GM04503 (cell line): Measurements from ENCODE around the gene YEATS4.

Experiments
- DNase-seq: peaks from one replicate; pipeline ENCODE4 v3.0.0-alpha.2; 2012; ENCODE audit warnings: low read depth

The YEATS4 gene

DNA sequence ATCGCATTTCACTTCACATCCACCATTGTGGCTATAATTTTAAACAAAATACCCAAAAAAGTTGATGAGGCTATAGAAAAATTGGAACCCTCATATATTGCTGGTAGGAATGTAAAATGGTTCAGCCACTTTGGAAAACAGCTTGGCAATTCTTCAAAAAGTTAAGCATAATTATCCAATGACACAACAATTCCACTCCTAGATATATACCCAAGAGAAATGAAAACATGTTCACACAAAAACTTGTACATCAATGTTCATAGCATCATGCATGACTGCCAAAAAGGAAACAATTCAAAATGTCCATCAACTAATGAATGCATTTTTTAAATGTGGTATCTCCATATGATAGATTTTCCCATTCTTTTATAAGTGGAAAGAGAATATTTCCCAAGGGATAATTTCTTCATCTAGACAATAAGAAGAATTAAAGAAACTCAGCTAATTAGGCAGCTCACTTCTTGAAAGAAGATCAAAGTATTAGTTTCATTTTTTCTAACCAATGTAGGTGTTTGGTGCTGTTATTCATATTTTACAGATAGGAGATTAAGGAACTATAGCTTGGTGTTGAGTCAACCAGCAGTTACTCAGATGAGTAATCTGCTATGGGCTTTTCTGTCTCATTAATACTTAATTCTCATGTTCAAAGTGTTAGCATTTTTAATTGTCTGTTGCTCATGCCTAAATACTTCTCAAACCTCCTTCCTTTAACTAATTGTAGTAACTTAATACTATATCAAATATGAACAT, 32.8 kb downstream of the YEATS4 start:
- DNase-seq, result no peak

DNA sequence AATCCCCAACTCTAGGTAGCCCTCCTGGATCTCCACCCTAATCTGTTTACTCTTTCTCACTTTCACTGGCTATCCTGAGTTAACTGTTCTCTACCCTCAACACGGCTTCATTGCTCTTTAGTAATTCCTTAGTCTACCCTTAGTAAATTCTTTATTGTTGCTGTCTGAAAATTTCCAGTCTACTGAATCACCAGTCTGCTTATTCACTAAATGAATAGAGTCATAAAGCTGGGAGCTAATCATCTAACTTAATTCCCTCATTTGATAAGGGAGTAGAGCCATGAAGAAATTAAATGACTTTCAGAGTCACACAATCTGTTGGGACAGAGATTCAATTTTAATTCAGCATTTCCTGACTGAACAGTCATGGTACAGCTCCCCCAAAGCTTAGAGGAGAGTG, 36.5 kb downstream of the YEATS4 start:
- DNase-seq, result no peak

DNA sequence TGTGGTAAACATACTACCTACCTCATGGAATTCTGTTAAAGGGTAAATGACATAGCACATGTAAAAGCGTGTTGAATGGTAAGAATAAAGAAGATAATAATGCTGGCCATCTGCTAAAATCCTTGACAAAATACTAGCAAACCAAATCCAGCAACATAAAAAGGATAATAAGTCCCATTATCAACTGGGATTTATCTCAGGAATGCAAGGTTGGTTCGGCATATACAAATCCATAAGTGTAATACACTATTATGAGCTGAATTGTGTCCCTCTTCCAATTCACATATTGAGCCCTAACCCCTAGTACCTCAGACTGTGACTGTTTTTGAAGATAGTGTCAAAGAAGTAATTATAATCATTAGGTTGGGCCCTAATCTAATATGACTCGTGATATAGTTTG, 37.4 kb downstream of the YEATS4 start:
- no peak for DNase-seq

DNA sequence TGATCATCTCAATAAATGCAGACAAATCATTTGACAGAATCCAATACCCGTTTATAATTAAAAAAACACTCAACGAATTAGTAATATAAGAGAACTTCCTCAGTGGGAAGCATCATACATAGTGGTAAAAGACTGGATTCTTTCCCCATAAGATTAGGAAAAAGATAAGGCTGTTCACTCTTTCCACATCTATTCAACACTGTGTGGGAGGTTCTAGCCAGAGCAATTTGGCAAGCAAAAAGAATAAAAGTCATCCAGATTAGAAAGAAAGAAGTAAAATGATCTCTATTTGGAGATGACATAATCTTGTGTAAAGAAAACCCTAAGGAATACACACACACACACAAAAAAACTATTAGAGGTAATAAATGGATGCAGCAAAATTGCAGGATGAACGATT, 38.4 kb downstream of the YEATS4 start:
- DNase-seq, result no peak

DNA sequence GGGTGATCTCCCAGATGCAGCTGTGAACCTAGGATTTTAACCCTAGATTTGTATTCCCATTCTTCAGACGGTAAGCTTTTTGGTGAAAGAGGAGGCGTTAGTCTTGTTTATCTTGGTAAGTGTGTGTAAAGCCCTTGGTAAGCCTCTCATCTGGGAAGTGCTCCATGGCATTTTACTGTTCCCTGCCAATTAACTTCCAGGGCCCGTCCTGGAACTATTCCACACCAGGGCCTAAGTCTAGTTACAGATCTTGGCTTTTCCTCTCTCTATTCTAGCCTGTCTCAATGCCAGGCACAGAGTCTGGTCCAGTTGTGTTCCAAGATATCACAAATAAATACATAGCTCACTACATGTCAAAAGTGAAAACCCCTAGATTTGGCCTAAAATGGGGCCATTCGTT, 42.4 kb downstream of the YEATS4 start:
- no peak for DNase-seq

DNA sequence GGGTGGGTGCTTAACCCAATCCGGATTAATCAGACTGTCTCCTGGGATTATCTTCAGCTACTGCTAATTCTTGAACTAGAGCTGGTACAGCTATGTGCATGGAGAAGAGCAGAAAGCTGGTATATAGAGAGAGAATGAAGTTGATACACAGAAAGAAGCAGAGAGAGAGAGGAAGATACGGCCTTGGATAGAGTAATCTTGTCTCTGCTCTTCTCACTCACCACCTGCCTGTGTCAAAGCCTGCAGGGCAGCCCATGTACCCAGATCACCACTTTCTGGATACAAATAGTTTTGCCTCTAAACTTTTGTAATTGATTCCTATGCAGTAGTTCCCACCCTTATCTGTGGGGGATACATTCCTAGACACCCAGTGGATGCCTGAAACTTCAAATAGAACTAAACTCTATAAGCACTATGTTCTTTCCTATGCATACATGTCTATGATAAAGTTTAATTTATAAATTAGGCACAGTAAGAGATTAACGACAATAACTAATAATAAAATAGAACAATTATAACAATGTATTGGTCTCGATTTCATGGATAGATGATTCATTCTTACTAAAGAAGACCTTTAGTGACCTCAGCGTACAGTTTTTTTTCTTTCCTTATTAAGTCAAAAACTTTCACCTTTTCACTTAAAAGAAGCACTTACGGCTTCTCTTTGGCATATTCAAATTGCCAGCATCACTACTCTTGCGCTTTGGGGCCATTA, 45.5 kb downstream of the YEATS4 start:
- DNase-seq, result no peak

DNA sequence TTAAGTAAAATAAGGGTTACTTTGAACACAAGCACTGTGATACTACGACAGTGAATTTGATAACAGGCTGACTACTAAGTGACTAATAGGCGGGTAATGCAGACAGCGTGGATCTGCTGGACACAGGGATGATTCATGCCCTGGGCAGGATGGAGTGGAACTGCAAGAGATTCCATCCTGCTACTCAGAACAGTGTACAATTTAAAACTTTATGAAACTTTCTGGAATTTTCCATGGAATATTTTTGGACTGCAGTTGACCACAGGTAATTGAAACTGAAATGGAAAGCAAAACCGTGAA, 46.0 kb downstream of the YEATS4 start:
- DNase-seq, result peak; percentile 73

DNA sequence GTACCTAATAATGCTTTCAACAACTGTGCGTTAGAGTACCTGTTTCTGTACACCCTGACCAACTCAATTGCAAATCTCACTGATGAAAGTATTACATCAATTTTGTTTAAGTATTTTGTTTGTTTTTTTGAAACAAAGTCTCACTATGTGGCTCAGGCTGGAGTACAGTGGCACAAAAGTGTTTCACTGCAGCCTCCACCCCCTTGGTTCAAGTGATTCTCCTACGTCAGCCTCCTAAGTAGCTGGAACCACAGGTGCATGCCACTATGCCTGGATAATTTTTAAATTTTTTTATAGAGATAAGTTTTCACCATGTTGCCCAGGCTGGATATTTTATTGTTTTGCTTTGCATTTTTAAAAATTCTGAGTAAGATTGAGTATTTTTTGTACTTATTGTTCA, 46.7 kb downstream of the YEATS4 start:
- DNase-seq, result no peak

DNA sequence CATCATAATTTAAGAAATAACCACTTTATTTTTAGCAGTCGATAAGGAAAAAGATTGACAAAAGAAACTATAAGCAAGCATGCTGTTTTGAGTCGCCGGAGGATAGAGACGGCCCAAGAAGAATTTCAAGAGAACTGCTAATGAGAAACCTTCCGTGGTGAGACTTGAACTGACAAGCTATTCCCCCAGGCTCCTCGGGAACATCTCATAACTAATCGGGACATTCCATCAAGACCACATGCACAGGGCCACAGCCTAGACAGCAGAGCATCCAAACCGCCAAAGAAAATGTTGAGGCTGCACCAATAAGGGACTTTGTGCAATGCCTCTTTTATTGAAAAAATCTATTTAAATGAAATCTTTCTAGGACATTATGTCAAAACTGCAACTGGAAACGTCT, 51.0 kb downstream of the YEATS4 start:
- DNase-seq, result no peak

DNA sequence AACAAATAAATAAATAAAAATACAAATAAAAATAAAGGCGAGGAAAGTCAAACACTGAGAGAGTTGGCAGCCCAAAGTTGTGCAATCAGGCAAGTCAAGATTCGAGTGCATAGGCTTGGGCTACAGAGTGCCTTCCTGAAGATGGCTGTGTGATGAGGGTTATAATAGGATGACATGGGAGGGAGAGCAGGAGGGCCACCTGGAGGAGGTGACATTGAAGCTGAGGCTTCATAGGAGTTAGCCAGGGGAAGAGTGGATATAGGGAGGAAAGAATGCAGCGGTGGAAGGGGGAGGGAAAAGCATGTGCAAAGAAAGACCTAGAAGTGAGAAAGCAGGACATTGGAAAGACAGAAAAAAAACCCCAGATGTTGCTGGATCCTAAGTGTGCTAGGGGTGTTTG, 53.1 kb downstream of the YEATS4 start:
- DNase-seq, result no peak

DNA sequence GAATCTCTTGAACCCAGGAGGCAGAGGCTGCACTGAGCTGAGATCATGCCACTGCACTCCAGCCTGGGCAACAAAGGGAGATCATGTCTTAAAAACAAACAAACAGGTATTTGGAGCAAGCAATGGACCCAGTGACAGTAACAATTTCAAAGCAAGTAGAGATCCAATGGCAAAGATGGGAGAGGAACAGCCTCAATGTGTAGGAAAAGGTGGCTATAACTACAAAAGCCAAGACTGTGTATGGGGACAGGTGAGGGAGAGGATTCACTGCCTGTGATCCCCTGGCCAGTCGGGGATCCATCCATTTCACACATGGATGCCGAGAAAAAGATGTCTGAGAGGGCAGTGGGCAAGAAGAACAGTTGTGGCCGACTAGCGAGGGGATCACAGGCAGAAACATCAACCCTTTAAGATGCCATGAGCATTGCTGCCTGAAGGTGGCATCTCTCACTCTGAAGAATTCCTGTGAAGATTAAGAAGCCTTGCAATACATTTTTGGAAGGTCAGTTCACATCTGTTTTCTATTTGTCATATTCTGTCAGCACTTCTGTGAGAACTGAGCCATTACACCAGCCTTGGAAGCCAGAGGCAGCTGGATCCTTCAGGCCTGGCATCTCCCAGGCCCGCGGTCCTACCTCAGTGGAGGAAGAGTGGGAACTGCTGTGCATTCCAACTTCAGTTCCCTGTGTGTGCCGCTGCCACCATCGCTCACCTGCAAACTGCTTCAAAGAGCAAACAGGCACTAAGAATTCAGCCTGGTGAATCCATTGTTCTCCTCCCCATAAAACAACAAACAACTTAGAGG, 56.1 kb downstream of the YEATS4 start:
- peak; percentile 83 for DNase-seq

DNA sequence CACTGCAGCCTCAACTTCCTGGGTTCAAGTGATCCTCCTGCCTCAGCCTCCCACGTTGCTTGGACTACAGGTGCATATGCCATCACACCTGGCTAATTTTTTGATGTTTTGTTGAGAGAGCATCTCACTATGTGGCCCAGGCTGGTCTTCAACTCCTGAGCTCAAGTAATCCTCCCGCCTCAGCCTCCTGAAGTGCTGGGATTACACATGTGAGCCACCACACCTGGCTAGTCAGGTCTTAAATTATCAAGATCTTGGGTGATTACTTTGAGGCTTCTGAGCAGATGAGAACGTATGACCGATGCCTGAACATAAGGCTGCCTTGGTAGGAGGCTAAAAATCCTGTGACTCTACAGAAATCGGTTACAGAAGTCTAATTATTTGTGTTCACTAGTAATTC, 57.7 kb downstream of the YEATS4 start:
- no peak for DNase-seq

DNA sequence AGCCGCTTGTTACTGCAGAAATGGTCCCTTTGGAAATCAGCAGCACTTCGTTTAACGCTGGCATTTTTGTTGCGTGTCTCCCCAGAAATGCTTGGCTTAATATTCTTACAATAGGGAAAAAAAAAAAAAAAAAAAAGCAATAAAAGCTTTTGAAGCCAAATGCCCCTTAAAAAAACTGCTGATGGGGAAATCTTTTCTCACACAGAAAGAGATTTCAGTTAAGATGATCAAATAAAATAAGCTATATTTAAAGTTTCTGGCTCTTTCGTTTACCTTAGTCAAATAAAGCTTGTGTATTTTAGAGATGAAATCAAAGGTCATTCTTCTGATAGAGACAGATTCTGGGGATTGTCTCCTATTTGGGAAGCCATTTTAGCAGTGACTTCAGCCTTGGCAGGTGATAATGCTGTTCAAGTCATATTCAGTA, 58.2 kb downstream of the YEATS4 start:
- no peak for DNase-seq

DNA sequence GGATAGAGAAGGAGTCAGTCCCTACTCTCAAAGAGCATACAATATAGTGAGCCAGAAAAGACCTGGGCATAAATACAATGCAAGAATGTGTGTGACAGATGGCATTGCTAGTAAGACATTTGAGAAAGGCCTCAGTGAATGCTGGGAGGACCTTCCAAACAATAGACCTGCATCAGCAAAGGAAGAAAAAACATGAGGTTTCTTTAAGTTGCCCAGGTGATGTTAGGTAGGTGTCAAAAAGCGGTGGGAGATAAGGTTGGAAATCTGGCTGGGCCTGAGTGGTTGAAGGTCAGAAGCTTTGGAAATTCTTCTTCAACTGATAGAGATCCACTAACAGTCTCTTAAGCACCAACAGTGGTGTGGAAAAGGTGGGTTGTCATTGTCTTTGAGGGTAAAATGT, 60.2 kb downstream of the YEATS4 start:
- no peak for DNase-seq

DNA sequence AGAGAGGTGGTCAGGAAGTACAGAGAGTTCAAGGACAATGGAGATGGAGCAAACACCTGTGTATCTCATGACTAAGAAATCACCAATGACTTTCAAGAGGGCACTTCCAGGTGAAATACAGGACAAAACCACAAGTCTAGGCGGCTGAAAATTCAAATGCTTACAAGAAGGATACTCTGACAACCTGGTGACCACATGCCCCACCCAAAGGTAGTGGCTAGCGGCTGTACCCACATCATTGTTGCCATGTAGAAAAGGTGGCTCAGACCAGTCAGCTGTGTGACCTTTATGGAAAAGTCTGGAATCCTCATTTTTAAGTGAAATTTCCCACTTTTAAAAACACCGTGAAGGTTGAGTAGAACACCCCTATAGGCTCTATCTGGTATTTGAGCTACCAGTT, 62.0 kb downstream of the YEATS4 start:
- DNase-seq, result no peak

DNA sequence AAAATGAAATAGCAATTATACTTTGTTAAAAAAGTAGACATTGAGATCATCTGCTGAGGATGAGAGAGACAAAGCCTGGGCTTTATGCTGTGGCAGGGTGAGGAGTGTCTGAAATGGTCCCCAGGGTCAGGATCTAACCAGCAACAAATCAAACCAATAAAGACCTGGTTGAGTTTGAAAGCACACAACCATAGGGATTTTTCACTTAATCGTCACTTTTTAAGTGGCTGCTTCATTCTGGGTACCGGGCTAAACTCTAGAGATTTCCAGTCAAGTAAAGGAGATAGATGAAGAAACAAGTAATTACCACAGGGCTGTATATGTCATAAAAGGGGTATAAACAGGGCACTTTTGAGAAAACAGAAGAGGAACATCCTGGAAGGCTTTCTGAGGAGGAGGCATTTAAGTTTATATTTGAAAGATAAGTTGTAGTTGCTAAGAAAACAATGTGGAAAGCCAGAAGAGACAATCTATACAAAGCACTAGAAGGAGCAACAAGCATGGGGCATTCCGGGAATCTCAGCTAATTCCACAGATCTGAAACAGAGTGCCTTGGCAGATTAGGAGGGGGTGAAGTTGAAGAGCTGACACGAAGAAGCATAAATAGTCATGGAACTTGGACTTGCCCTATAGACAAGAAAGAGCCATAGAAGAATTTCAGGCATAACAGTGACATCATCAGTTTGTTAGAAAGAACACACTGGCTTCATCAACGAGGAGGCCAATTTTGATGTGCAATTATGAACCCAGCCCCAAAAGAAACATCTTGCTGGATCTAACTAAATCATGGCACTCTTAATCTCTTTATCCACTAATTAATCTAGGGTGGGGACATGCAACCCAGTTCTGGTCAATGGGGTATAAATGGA, 63.7 kb downstream of the YEATS4 start:
- no peak for DNase-seq

DNA sequence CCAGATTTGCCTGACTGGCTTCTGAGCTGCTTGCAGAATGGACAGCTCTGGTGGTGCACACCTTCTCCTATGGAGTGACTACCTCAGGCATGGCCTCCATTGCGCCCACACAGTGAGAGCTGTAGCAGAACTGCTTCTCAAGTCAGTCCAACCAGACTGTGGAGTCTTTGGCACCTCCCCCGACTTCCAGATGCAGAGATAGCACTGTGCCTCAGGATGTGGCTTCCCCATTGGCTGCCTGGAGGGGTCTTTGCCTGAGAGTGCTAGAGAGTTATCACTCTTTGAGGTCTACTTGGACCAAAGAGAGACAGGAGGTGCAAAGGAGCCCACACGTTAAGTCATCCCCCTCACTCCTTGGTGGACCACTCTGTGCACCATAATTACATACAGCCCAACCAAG, 65.9 kb downstream of the YEATS4 start:
- no peak for DNase-seq

DNA sequence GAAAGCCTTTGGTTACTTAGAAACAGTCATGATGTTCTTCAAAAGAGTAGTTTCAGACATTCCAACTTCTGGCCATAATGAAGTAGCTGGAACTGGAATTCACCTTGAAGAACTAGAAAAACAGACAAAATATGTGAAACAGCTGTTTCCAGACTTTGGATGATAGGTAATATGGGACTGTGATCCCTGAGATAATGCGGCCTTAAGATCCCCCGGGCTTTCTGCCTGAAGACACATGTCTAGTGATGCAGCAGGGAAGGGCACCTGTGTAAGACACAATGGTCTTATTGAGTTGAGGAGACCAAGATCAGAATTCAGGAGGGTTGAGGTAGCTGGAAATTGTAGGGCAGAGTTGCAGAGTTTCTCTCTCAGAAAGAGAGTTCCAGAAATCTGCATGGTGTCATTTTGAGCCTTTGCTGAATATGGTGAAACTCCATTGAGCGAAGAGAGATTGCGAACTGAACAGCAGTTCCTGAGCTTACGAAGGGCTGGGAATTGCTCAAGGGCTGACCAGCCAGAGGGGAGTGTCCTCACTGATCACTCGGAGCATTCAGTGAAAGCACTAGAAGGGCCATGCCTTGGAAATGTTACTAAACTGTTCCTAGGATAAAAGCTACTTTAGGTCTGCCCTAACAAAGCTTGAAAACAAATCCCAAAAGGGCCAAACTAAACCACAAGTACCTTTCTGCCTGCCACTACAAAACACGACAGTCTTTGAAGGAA, 69.0 kb downstream of the YEATS4 start:
- DNase-seq, result no peak

DNA sequence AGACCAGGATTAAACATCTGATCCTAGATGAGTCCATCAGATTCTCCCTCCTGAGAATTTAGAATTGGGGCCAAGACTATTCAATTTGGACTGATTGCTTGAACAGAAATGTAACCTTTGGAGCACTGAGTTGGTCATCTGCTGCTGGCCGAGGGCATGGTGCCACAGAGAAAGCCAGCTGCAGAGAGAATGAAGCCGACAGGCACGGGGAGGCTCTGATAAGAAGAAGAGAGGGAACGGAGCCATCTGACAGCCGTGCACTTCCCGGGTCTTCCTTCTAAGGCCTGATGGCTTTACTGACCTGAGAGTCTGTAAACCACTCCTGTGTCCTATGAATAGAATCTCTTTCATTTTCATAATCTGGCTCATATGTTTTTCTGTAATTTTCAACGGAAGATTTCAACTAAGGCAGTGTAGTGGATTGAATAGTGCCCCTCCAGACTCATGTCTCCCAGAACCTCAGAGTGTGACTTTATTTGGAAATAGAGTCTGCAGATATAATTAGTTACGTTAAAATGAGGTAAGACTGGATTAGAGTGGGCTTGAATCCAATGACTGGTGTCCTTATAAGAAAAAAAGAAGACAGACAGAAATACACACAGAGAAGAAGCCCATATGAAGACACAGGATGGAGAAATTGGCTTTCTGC, 71.5 kb downstream of the YEATS4 start:
- no peak for DNase-seq

DNA sequence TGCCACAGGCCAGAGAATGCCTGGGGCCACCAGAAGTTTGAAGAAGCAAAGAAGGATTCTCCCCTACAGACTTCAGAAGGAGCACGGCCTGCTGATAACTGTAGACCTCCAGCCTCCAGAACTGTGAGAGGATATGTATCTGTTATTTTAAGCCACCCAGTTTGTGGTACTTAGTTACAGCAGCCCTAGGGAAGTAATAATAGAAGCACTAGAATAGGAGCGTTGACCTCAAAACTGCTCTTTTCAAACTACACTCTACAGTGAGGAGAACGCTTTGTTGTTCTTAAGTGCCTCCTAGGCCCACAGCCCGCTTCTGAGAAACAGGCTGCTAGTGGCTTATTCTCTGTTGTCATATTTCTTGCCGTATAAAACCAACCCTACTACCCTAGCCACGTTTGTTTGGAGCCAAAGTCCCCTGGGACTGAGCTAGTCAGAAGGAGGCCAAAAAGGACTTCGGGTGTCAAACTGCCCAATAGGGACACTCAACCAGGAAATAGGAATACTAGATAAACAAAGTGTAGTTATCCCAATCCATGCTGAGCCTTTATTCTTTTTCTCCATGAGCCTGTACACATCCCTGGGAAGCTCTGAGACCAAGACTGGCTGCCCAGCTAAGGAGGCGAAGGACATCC, 72.2 kb downstream of the YEATS4 start:
- no peak for DNase-seq

DNA sequence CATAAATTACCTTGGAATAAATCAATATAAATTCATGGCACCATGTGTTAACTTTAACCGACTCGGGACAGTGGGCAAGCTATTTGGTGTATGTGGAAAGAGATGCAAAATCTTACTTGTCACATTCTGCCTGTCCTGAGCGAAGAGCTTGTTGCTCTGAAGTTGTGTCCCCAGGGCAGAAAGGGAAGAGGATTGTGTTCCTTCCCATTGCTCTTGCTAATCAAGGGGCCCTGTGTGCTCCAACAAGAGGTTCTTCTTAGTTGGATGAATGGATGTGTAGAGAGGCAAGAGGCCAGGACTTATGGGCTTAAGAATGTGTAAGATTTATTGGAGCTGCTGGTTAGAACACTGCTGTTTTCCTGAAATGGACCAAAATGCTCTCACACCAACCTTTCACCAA, 74.1 kb downstream of the YEATS4 start:
- no peak for DNase-seq
